ENCODE results near the gene METTL16.

The METTL16 gene

DNA sequence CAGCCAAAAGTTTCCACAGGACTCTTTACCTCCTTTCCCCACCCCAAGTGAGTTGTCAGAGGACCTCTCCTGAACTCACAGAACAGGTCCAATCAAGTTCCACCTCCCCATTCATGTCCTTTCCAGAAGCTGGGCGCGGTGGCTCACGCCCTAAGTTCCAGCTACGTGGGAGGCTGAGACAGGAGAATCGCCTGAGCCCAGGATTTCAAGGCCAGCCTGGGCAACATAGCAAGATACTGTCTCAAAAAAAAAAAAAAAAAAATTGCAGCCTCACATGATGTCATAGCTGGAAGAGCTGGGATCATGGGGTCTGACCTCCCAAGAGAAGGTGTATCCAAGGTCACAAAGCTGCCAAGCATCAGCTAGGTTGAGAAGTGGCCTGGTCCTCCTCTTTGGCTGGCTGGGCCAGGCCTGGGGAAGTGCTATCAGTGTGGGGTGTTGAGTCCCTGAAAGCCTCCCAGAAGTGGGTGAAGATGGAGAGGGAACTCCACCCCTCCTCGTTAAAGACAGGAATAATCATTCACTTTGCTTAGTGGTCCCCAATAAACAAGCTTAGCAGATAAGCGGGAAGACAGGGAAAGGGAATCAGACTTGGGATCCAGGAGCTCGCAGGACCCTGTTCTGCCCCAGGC lies 105.3 kb downstream of the METTL16 start:
- TF ChIP-seq RAD21 (IDR thresholded peaks at IDR 0.05; ENCODE audit: low read depth) (no peak), CREB1 (IDR thresholded peaks at IDR 0.05; ENCODE audit: low read depth) (no peak), TCF12 (IDR thresholded peaks at IDR 0.05; ENCODE audit: low read depth) (no peak), EGR1 (IDR thresholded peaks at IDR 0.05) (no peak), YY1 (IDR thresholded peaks at IDR 0.05; ENCODE audit: low read depth) (no peak), EP300 (IDR thresholded peaks at IDR 0.05; ENCODE audit: borderline replicate concordance) (no peak), NFIC (IDR thresholded peaks at IDR 0.05) (no peak), FOXM1 (IDR thresholded peaks at IDR 0.05; ENCODE audit: borderline replicate concordance, low read depth) (no peak)
- TF ChIP-seq, protein P1, sequence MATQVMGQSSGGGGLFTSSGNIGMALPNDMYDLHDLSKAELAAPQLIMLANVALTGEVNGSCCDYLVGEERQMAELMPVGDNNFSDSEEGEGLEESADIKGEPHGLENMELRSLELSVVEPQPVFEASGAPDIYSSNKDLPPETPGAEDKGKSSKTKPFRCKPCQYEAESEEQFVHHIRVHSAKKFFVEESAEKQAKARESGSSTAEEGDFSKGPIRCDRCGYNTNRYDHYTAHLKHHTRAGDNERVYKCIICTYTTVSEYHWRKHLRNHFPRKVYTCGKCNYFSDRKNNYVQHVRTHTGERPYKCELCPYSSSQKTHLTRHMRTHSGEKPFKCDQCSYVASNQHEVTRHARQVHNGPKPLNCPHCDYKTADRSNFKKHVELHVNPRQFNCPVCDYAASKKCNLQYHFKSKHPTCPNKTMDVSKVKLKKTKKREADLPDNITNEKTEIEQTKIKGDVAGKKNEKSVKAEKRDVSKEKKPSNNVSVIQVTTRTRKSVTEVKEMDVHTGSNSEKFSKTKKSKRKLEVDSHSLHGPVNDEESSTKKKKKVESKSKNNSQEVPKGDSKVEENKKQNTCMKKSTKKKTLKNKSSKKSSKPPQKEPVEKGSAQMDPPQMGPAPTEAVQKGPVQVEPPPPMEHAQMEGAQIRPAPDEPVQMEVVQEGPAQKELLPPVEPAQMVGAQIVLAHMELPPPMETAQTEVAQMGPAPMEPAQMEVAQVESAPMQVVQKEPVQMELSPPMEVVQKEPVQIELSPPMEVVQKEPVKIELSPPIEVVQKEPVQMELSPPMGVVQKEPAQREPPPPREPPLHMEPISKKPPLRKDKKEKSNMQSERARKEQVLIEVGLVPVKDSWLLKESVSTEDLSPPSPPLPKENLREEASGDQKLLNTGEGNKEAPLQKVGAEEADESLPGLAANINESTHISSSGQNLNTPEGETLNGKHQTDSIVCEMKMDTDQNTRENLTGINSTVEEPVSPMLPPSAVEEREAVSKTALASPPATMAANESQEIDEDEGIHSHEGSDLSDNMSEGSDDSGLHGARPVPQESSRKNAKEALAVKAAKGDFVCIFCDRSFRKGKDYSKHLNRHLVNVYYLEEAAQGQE (IDR thresholded peaks at IDR 0.05; ENCODE audit: low read depth) = no peak

DNA sequence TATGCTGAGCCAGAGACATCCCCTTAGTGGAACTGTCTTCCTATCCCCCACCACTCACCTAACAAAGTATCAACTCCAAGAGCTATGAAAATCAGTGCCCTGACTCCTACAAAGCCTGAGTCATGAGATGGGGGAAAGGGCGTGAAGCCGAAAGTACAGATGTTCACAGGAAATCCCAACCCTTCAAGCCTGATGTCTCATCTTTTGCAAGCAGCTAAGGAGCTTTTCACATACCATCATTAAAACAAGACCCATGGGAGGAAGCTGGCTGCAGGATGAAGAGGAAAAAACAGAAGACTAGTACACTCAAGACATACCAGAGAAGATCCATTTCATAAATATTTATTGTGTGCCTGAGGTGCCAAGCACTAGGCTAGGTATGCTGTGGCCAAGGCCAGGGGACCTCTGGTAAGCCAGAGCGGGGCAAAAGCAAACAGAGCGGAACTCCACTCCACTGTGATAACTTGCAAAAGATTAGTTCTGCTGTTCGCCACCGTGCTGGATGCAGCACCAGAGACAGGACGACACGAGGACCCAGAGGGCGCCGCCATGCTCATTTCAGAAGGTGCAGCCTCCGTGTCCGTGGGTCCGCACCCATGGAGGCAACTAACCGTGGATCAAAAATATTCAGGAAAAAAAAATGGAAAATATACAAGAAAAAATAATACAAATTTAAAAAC lies 106.3 kb downstream of the METTL16 start:
- no peak for TF ChIP-seq NFIC (IDR thresholded peaks at IDR 0.05)
- TF ChIP-seq EP300 (IDR thresholded peaks at IDR 0.05; ENCODE audit: borderline replicate concordance) = no peak
- TF ChIP-seq, protein P2, sequence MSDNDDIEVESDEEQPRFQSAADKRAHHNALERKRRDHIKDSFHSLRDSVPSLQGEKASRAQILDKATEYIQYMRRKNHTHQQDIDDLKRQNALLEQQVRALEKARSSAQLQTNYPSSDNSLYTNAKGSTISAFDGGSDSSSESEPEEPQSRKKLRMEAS (IDR thresholded peaks at IDR 0.05) = no peak
- TF ChIP-seq CREB1 (IDR thresholded peaks at IDR 0.05; ENCODE audit: low read depth) = no peak
- TF ChIP-seq, protein P1 (IDR thresholded peaks at IDR 0.05; ENCODE audit: low read depth) = no peak
- no peak for TF ChIP-seq EGR1 (IDR thresholded peaks at IDR 0.05)
- no peak for TF ChIP-seq CEBPB (IDR thresholded peaks at IDR 0.05)
- no peak for TF ChIP-seq TAF1 (IDR thresholded peaks at IDR 0.05; ENCODE audit: low read depth)
- TF ChIP-seq ZBTB7A (IDR thresholded peaks at IDR 0.05; ENCODE audit: low read depth) = no peak
- no peak for TF ChIP-seq TCF12 (IDR thresholded peaks at IDR 0.05; ENCODE audit: low read depth)
- TF ChIP-seq, protein P3, sequence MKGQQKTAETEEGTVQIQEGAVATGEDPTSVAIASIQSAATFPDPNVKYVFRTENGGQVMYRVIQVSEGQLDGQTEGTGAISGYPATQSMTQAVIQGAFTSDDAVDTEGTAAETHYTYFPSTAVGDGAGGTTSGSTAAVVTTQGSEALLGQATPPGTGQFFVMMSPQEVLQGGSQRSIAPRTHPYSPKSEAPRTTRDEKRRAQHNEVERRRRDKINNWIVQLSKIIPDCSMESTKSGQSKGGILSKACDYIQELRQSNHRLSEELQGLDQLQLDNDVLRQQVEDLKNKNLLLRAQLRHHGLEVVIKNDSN (IDR thresholded peaks at IDR 0.05) = no peak
- no peak for TF ChIP-seq RAD21 (IDR thresholded peaks at IDR 0.05; ENCODE audit: low read depth)
- TF ChIP-seq TEAD4 (IDR thresholded peaks at IDR 0.05) = no peak
- TF ChIP-seq FOXM1 (IDR thresholded peaks at IDR 0.05; ENCODE audit: borderline replicate concordance, low read depth) = no peak
- no peak for TF ChIP-seq YY1 (IDR thresholded peaks at IDR 0.05; ENCODE audit: low read depth)

DNA sequence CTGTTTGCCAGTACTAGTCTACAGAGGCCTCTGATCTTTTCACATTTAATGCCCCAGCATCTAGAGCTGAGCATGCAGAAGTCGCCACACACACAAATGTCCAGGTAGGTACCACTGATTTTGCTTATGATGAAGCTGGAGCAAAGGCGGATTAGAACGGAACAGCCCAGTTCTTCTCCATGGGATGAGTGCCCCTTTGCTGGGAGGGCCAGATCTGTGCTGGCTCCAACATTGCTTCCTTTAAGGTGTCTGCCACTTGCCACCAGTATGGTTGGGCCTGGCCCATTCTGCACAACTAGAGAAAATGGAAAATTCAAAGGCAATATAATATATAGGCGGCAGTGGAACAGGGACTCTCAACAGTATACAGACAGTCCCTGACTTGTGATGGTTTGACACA lies 108.6 kb downstream of the METTL16 start:
- no peak for TF ChIP-seq RAD21 (IDR thresholded peaks at IDR 0.05; ENCODE audit: low read depth)
- no peak for TF ChIP-seq CEBPB (IDR thresholded peaks at IDR 0.05)
- TF ChIP-seq TAF1 (IDR thresholded peaks at IDR 0.05; ENCODE audit: low read depth) = no peak
- no peak for TF ChIP-seq YY1 (IDR thresholded peaks at IDR 0.05; ENCODE audit: low read depth)
- no peak for TF ChIP-seq EGR1 (IDR thresholded peaks at IDR 0.05)
- TF ChIP-seq, protein P2 (IDR thresholded peaks at IDR 0.05) = no peak
- TF ChIP-seq, protein P1 (IDR thresholded peaks at IDR 0.05; ENCODE audit: low read depth) = no peak

DNA sequence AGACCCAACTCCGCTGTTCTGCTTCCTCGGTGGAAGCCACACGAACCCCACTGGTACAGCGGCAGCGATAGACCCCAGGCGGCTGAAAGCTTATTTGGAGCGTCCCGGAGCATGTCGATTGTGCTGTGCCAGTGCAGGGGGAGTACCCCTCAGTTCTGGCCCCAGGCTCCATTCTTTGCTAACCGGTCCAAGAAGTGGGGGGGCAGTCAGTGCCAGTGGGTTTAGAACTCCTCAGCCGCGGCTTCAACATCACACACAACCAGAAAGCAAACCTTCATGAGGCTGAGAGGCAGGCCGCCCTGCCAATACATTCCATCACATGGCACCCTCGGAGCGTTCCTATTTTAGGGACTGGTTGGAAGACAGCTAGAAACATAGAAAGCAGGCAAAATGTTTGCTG lies 109.1 kb downstream of the METTL16 start:
- TF ChIP-seq FOXM1 (IDR thresholded peaks at IDR 0.05; ENCODE audit: borderline replicate concordance, low read depth) (0 out of 2 replicates have a peak, but pooled peaks have one; percentile 4), RAD21 (IDR thresholded peaks at IDR 0.05; ENCODE audit: low read depth) (no peak)
